Lung (tissue), 12 donors: Measurements from ENCODE around the gene SMIM41. TPM values are rescaled to one million over a fixed set of nuclear protein-coding genes. Genes with fewer than 3 reads are reported as not detected.

ENCODE experiments used
- ATAC-seq: fragments of 200-7000 bp; cut with Tn5 transposase; one replicate; pipeline ENCODE4 v1.9.1; 2020; ENCODE audit warnings: moderate number of reproducible peaks; ENCODE audit not compliant: insufficient read depth, low FRiP score
- DNase-seq, 3 donors: peaks; one replicate each; pipeline ENCODE4 v3.0.0-alpha.2; 2013 to 2017
- H3K27ac ChIP-seq, 2 donors: one replicate each; pipeline ENCODE4 v1.5.1; 2013; ENCODE audit warnings: mild to moderate bottlenecking in 2 of 2, moderate library complexity in 2 of 2, control low read depth in 1 of 2, inconsistent platforms in 1 of 2, low read depth in 1 of 2, low read length in 1 of 2
- H3K27me3 ChIP-seq, 3 donors: one replicate each; pipeline ENCODE4 v1.5.1; 2013; ENCODE audit warnings: low read length in 2 of 3; ENCODE audit not compliant: control insufficient read depth in 3 of 3, insufficient read depth in 3 of 3
- H3K36me3 ChIP-seq, 4 donors: one replicate each; pipeline ENCODE4 v1.5.1; 2013; ENCODE audit warnings: low read length in 4 of 4, mild to moderate bottlenecking in 1 of 4, moderate library complexity in 1 of 4; ENCODE audit not compliant: control insufficient read depth in 4 of 4, insufficient read depth in 4 of 4
- H3K4me1 ChIP-seq, 5 donors: one replicate each; pipeline ENCODE4 v1.5.1; 2013; ENCODE audit warnings: low read length in 5 of 5, mild to moderate bottlenecking in 2 of 5, moderate library complexity in 1 of 5; ENCODE audit not compliant: control insufficient read depth in 5 of 5, insufficient read depth in 5 of 5
- H3K4me3 ChIP-seq: one replicate; pipeline ENCODE4 v1.5.1; 2013; ENCODE audit warnings: mild to moderate bottlenecking, control low read depth, moderate library complexity
- H3K9ac ChIP-seq, 2 donors: one replicate each; pipeline ENCODE4 v1.5.1; 2013; ENCODE audit warnings: low read length in 2 of 2, control low read depth in 1 of 2; ENCODE audit not compliant: insufficient read depth in 1 of 2
- H3K9me3 ChIP-seq, 4 donors: one replicate each; pipeline ENCODE4 v1.5.1; 2013; ENCODE audit warnings: low read length in 3 of 4, mild to moderate bottlenecking in 1 of 4, moderate library complexity in 1 of 4; ENCODE audit not compliant: control insufficient read depth in 4 of 4, insufficient read depth in 3 of 4
- CTCF ChIP-seq: IDR thresholded peaks from 2 replicates; pipeline ENCODE4 v1.5.1; 2012; ENCODE audit warnings: mild to moderate bottlenecking; ENCODE audit errors: control extremely low read depth, extremely low read depth
- WGBS, 2 donors: extraction: QIAGEN DNeasy Blood & Tissue Kit; methylation state at CpG; one replicate each; pipeline ENCODE4 v1.1.7; 2013; 5-methylcytosine and 5-hydroxymethylcytosine counted together
- polyA plus RNA-seq, 2 donors: library from polyadenylated mRNA; stranded (reverse); fragments of 200-250 nt; gene quantifications; one replicate each; pipeline ENCODE4 v1.2.1, GENCODE V29; 2013
- total RNA-seq, 2 donors: library from RNA; depleted of rRNA in 1 of 2; stranded (reverse); fragments of >200 nt in 1 of 2; gene quantifications; one replicate each; pipeline ENCODE4 v1.2.1, GENCODE V29; 2014 to 2021
- donor health status: control.
- donor health status: control.
- donor health status: Bipolar disorder and iron deficiency.
- donor health status: healthy.
- donor health status: DM: yes; HTN: yes; CAD: no.

SMIM41 gene
- total and polyA plus RNA-seq, 4 donors: 1.9 to 7.6 (median 4.3) TPM

- WGBS, 2 donors: 66 to 81% methylated on average over 5 of the region's 5 CpGs
- H3K27me3 ChIP-seq: no peaks in the 10 kb centered on the region
- TF ChIP-seq CTCF: no peak
These were observed 70.2 kb downstream of the SMIM41 start for GRCh38 chr12:52149651-52150241.

GRCh38 chr12:52151153-52151836, 71.8 kb downstream of the SMIM41 start:
- no peak for DNase-seq
- TF ChIP-seq CTCF: no peak
- no peak for ATAC-seq
- Histone ChIP-seq H3K4me1 (peaks cover 0 to 35% (median 11%) of the 10 kb centered on the region in 5 donors), H3K4me3 (no peak overlapping the region), H3K27me3 (no peaks in the 10 kb centered on the region), H3K9me3 (no peaks in the 10 kb centered on the region), H3K27ac (peak overlapping the region in 1 of 2 donors; percentile 26), H3K36me3 (no peaks in the 10 kb centered on the region), H3K9ac (no peak overlapping the region)
- WGBS, 2 donors: 91 to 95% methylated on average over 10 of the region's 10 CpGs

More at GRCh38 chr12:52149651-52150241, 70.2 kb downstream of the SMIM41 start:
- Histone ChIP-seq H3K9me3 (no peaks in the 10 kb centered on the region), H3K36me3 (no peaks in the 10 kb centered on the region), H3K9ac (no peak overlapping the region), H3K27ac (peak overlapping the region in 1 of 2 donors; percentile 88), H3K4me3 (no peak overlapping the region), H3K4me1 (peaks cover 0 to 37% (median 11%) of the 10 kb centered on the region in 5 donors)
- ATAC-seq (no peak), DNase-seq (no peak)

GRCh38 chr12:52151837-52152783, 72.6 kb downstream of the SMIM41 start:
- H3K4me3 ChIP-seq: no peak overlapping the region
- peak in 2 of 3 donors; percentile 71 to 74 for DNase-seq
- H3K27me3 ChIP-seq: no peaks in the 10 kb centered on the region
- WGBS, 2 donors: 9 to 14% methylated on average over 54 to 63 of the region's 63 CpGs
- peak; percentile 78 for TF ChIP-seq CTCF
- peaks cover 0 to 28% (median 11%) of the 10 kb centered on the region in 5 donors for H3K4me1 ChIP-seq
- H3K27ac ChIP-seq: peak overlapping the region in 1 of 2 donors; percentile 15
- ATAC-seq: peak; percentile 4
- H3K9me3 ChIP-seq: no peaks in the 10 kb centered on the region
- H3K36me3 ChIP-seq: no peaks in the 10 kb centered on the region
- no peak overlapping the region for H3K9ac ChIP-seq
